GM10248 (cell line): ENCODE measurements around the gene TNIP1.

Experiments used
- CTCF ChIA-PET: fragments of 300-600 bp; sonication (Branson Sonifier 250); formaldehyde crosslinking; extraction: SDS; loops from one replicate; lab custom pipeline; 2021; ENCODE audit warnings: antibody characterized with exemption; lab: Yijun Ruan, JAX
- POLR2A ChIA-PET: fragments of 350-650 bp; sonication (Branson Sonifier 250); formaldehyde crosslinking; extraction: SDS; loops from one replicate; lab custom pipeline; 2020; ENCODE audit warnings: antibody characterized with exemption; lab: Yijun Ruan, JAX
- DNase-seq: peaks from one replicate; pipeline ENCODE4 v3.0.0; 2012; ENCODE audit errors: extremely low spot score
- CTCF ChIP-seq: IDR thresholded peaks from 2 replicates; pipeline ENCODE4 v1.5.1; 2012; ENCODE audit warnings: mild to moderate bottlenecking, low read depth; ENCODE audit errors: extremely low read depth, missing control alignments, control extremely low read depth

TNIP1 gene

GRCh38 chr5:151055336-151055735 is 25.5 kb downstream of the TNIP1 start:
- CTCF ChIA-PET = interaction anchor here (0.8 to 9.7 kb wide), 5 partner anchors 13 to 254 kb away, joined by 3 to 325 read pairs (median 7); no protein-coding TSS in a partner anchor
- TF ChIP-seq CTCF = no peak
- POLR2A ChIA-PET = no interaction called here
- no peak for DNase-seq

- DNase-seq = no peak
- POLR2A ChIA-PET = no interaction called here
- TF ChIP-seq CTCF = no peak
- CTCF ChIA-PET = interaction anchor here (0.8 to 9.7 kb wide), 6 partner anchors 14 to 451 kb away, joined by 3 to 325 read pairs (median 5); no protein-coding TSS in a partner anchor
Measured at GRCh38 chr5:151054709-151055108, 26.1 kb downstream of the TNIP1 start.

GRCh38 chr5:151053796-151054462 is 26.9 kb downstream of the TNIP1 start:
- TF ChIP-seq CTCF = no peak
- ChIA-PET CTCF (interaction anchor here (1.0 to 9.7 kb wide), 5 partner anchors 13 to 451 kb away, joined by 3 to 325 read pairs (median 7); no protein-coding TSS in a partner anchor), POLR2A (no interaction called here)

GRCh38 chr5:151052836-151053235 is 28.0 kb downstream of the TNIP1 start:
- CTCF ChIA-PET = interaction anchor here (1.2 to 9.7 kb wide), 20 partner anchors 8 to 263 kb away, joined by 3 to 325 read pairs (median 12); no protein-coding TSS in a partner anchor
- no peak for DNase-seq
- POLR2A ChIA-PET = interaction anchor here (1.2 kb wide), 1 partner anchor 63 kb away, joined by 3 read pairs; no protein-coding TSS in a partner anchor
- TF ChIP-seq CTCF = no peak

More at GRCh38 chr5:151053796-151054462, 26.9 kb downstream of the TNIP1 start:
- DNase-seq = no peak

DNA sequence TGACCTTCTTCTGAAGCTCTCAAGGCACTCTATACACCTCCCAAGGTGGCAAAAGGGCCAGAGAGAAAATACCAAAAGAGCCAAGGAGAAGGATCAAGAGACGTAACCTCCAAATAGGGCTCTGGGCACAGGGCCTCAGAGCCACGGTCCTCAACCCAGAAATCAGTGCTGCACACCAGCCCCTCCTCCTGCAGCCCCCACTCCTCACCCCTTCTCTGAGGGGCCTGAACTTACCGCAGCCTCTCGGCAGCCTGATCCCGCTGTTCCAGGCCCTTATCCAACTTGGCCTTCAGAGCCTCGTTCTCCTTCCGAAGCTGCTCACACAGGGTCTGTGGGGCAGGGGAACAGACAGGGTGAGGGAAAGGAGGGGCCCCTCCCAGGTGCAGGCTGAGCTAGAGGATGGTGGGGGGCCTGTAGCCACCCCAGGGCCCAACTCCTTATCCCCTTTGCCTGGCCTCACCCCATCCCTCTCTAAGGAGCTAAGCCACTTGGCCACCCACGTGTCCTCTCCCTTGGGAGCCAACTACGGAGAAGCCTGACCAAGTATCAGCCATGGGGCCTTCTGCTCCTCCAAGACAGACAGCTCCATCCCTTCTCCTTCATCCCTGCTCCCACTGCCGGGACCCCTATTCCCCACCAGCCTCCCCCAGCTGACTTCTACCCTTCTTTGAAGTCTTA is 28.8 kb downstream of the TNIP1 start:
- ChIA-PET POLR2A (interaction anchor here (1.2 kb wide), 2 partner anchors 64 to 200 kb away, joined by 3 read pairs; partner anchors contain the start of gene GM2A), CTCF (interaction anchor here (0.7 to 9.7 kb wide), 40 partner anchors 9 to 493 kb away, joined by 3 to 325 read pairs (median 5); partner anchors contain the start of genes ANXA6, RBM22 and TNIP1)
- TF ChIP-seq CTCF = no peak
- DNase-seq = no peak
